ENCODE data around the gene GOPC. TPM values are rescaled to one million over a fixed set of nuclear protein-coding genes. Genes with fewer than 3 reads are reported as not detected.

The GOPC gene
- total RNA-seq, 1 donor from 2014 or later = 48.8 TPM

GRCh38 chr6:117533775-117534174 lies 68.5 kb downstream of the GOPC start:
- DNase-seq (ENCODE audit: low spot score, unreplicated experiment) = no peak
- Mint-ChIP-seq H3K36me3 (ENCODE audit: insufficient read depth) (peaks cover 16% of the 10 kb centered on the region), H3K27me3 (no peaks in the 10 kb centered on the region), H3K9me3 (ENCODE audit: low read depth) (no peaks in the 10 kb centered on the region), H3K27ac (no peak overlapping the region), H3K4me3 (ENCODE audit: low read depth) (no peak overlapping the region), H3K4me1 (ENCODE audit: low read depth) (peaks cover 2% of the 10 kb centered on the region)
- TF ChIP-seq, protein P1, sequence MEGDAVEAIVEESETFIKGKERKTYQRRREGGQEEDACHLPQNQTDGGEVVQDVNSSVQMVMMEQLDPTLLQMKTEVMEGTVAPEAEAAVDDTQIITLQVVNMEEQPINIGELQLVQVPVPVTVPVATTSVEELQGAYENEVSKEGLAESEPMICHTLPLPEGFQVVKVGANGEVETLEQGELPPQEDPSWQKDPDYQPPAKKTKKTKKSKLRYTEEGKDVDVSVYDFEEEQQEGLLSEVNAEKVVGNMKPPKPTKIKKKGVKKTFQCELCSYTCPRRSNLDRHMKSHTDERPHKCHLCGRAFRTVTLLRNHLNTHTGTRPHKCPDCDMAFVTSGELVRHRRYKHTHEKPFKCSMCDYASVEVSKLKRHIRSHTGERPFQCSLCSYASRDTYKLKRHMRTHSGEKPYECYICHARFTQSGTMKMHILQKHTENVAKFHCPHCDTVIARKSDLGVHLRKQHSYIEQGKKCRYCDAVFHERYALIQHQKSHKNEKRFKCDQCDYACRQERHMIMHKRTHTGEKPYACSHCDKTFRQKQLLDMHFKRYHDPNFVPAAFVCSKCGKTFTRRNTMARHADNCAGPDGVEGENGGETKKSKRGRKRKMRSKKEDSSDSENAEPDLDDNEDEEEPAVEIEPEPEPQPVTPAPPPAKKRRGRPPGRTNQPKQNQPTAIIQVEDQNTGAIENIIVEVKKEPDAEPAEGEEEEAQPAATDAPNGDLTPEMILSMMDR (IDR thresholded peaks at IDR 0.05; ENCODE audit: unreplicated experiment) = no peak

- Mint-ChIP-seq H3K4me3 (ENCODE audit: low read depth) (no peak overlapping the region), H3K4me1 (ENCODE audit: low read depth) (peaks cover 5% of the 10 kb centered on the region), H3K27me3 (no peaks in the 10 kb centered on the region), H3K9me3 (ENCODE audit: low read depth) (no peaks in the 10 kb centered on the region), H3K27ac (no peak overlapping the region), H3K36me3 (ENCODE audit: insufficient read depth) (peaks cover 9% of the 10 kb centered on the region)
- DNase-seq (ENCODE audit: low spot score, unreplicated experiment) = no peak
- TF ChIP-seq, protein P1 (IDR thresholded peaks at IDR 0.05; ENCODE audit: unreplicated experiment) = no peak
Observed at GRCh38 chr6:117531809-117532725, 70.2 kb downstream of the GOPC start.

GRCh38 chr6:117531346-117531745 lies 71.0 kb downstream of the GOPC start:
- Mint-ChIP-seq H3K27me3 (no peaks in the 10 kb centered on the region), H3K4me3 (ENCODE audit: low read depth) (no peak overlapping the region), H3K4me1 (ENCODE audit: low read depth) (peaks cover 5% of the 10 kb centered on the region), H3K9me3 (ENCODE audit: low read depth) (no peaks in the 10 kb centered on the region), H3K36me3 (ENCODE audit: insufficient read depth) (peaks cover 4% of the 10 kb centered on the region), H3K27ac (no peak overlapping the region)
- TF ChIP-seq, protein P1 (IDR thresholded peaks at IDR 0.05; ENCODE audit: unreplicated experiment) = no peak
- no peak for DNase-seq (ENCODE audit: low spot score, unreplicated experiment)

- TF ChIP-seq, protein P1 (IDR thresholded peaks at IDR 0.05; ENCODE audit: unreplicated experiment) = no peak
- Mint-ChIP-seq H3K36me3 (ENCODE audit: insufficient read depth) (peaks cover 4% of the 10 kb centered on the region), H3K27ac (no peak overlapping the region), H3K27me3 (no peaks in the 10 kb centered on the region), H3K9me3 (ENCODE audit: low read depth) (no peaks in the 10 kb centered on the region), H3K4me3 (ENCODE audit: low read depth) (no peak overlapping the region), H3K4me1 (ENCODE audit: low read depth) (peaks cover 5% of the 10 kb centered on the region)
- DNase-seq (ENCODE audit: low spot score, unreplicated experiment) = no peak
Observed at GRCh38 chr6:117530467-117531242, 71.7 kb downstream of the GOPC start.

DNA sequence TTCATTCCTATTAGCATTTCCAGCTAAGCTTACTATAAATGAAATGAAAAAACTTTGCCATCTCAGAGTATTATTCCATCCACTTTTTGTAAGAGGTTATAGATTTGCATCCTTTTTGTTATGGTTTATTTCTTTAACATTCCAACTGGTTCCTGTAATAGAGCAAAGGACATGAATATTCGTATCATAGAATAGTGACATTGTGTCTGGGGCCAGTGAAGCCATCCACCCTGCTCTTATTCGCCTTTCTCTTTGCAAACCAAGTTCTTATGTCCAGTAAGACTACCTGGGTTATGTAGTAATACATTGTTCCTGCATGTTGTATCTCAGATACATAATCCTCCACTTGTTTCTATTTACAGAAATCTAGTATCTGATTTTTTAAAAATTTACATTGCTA lies 76.7 kb downstream of the GOPC start:
- TF ChIP-seq, protein P1 (IDR thresholded peaks at IDR 0.05; ENCODE audit: unreplicated experiment) = no peak
- no peak overlapping the region for H3K4me3 Mint-ChIP-seq (ENCODE audit: low read depth)
- no peaks in the 10 kb centered on the region for H3K9me3 Mint-ChIP-seq (ENCODE audit: low read depth)

More for the DNA sequence above, 76.7 kb downstream of the GOPC start:
- H3K4me1 Mint-ChIP-seq (ENCODE audit: low read depth) = peaks cover 7% of the 10 kb centered on the region
- H3K36me3 Mint-ChIP-seq (ENCODE audit: insufficient read depth) = peaks cover 4% of the 10 kb centered on the region
- H3K27me3 Mint-ChIP-seq = no peaks in the 10 kb centered on the region
- no peak for DNase-seq (ENCODE audit: low spot score, unreplicated experiment)
- H3K27ac Mint-ChIP-seq = no peak overlapping the region

Measured in progenitor cell of endocrine pancreas (in vitro differentiated cells).